HG02642 (cell line): ENCODE measurements around the gene FZD7.
A peak's percentile ranks its signal among the peaks of the same experiment; 100 is the strongest.

Experiments used
- ATAC-seq: cut with Tn5 transposase; IDR thresholded peaks from one replicate; pipeline ENCODE4 v1.9.1; 2021; ENCODE audit warnings: mild to moderate bottlenecking; ENCODE audit not compliant: unreplicated experiment, poor library complexity

The FZD7 gene

DNA sequence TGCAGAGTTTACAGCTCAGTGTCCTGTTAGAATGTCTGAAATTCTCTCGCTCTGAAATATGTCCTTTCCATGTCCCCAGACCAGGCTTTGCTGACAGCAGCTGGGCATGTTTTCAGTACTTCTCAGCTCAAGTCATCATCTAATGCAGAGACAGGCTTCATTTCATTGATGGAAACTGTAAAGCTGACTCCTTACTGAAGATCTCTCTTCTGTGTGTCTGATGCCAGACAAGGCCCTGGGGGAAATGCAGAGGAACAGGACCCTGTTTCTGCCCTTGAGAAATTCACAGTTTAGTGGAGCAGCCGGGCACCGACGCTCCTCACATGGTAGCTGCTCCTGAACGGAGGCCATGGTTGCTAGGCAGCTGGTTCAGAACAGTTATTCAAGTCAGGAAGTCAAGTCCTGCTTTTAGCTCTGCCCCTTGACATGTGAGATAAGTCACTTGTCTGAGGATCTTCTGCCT is 24.6 kb upstream of the FZD7 start:
- ATAC-seq: no peak

DNA sequence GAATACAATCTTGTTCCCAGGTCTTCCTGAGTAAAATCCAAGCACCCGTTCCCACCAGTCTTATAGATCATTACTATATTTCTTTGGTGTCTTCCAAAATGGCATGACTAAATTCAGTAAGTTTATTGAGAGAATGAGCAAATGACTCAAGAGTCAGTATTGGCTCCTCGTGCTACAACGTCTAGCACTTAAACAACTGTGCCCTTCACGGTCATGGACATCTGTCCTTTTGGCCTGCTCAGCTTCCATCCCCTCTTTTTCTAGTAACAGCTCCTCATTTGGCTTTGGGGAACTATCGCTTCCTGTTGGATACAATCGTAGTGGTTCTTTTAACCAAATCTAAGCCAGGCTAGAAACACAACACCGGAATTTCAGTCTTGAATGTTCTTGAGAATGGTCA is 24.1 kb upstream of the FZD7 start:
- ATAC-seq: no peak

DNA sequence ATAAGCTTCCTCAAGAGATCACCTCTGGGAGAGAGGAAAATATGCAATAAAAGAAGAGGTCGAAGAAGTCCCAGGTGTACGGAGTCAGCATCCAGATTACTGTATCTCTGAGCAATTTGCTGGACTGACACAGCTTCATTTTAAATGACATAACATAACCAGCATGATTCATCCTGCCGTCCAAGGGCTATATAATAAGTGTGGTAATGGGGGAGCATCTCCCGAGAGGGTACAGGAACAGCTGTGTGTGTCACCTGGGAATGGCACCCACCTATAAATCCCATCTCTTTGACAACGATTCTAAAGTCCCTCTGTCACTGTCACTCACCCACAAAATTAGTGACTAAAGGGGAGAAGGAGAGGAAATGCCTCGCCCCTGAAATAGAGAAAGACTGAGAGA is 19.3 kb upstream of the FZD7 start:
- no peak for ATAC-seq

DNA sequence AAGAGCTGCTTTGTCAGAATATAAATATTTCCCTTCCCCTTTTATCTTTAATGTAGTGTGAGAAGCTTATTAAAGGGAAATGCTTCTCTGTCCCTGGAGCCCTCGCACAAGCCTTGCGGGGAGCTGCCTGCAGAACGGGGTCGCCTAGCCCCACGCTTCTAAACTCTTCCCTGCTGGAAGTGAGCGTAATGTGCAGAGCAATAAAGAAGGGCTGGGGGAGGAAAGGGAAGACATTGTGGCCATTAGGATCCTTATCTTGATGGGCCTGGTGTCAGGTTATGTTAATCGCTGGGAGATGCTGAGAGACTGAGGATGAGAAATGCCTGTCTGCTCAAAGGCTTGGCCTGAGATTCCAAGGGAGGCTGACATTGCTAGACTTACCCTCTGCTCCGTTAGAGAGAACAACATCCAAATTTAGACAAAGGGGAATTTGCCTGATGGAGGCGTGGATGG is 18.9 kb upstream of the FZD7 start:
- ATAC-seq: no peak

DNA sequence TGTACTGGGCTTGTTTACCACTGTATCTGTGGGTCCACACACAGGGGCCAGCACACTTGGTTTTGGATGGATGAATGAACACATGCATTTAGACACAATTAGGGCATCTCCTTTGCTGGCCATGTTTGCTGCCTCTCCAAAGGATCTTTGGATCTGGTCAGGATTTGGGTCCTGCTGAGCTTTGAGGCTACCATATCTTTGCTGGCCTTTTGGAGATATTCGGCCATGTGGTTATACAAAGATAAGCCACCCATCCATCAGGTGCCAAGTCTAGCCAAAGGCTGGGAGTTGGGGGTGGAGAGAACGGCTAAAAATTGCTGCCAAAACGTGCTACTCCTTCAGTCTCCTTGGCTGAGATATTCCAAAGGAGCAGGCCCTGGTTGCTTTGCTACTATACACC is 18.2 kb upstream of the FZD7 start:
- ATAC-seq: no peak

DNA sequence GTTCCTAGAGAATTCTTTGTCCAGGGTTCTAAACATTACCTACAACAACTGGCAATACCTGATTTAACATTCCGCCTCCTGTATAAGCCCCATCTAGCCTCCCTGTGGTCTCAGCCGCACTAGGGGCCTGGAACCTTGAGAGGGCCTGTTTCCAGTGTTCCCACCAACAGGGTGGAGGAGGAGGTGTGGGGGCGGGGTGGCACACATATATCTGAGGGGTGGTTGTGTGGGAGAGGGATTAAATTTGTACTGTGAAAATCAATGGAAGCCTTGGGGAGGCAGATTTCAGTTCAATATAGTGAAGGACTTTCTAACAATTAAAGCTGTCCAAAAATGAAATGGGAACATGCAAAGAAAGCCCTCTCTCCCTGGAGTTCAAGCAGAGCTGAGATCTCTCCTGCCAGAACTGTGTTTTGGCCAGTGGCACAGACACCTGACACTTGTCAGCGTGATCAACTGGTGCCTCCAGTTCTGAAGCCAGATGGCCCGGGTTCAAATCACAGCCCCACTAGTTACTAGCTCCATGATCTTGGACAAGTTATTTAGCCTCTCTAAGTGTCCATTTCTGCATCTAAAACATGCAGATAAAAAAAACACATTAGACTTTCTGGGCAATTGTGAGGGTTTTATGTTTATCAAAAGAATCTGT is 17.0 kb upstream of the FZD7 start:
- ATAC-seq: no peak

- no peak for ATAC-seq
Measured at GRCh38 chr2:202017940-202018339, 15.7 kb upstream of the FZD7 start.

GRCh38 chr2:202018950-202019349 is 14.7 kb upstream of the FZD7 start:
- no peak for ATAC-seq

DNA sequence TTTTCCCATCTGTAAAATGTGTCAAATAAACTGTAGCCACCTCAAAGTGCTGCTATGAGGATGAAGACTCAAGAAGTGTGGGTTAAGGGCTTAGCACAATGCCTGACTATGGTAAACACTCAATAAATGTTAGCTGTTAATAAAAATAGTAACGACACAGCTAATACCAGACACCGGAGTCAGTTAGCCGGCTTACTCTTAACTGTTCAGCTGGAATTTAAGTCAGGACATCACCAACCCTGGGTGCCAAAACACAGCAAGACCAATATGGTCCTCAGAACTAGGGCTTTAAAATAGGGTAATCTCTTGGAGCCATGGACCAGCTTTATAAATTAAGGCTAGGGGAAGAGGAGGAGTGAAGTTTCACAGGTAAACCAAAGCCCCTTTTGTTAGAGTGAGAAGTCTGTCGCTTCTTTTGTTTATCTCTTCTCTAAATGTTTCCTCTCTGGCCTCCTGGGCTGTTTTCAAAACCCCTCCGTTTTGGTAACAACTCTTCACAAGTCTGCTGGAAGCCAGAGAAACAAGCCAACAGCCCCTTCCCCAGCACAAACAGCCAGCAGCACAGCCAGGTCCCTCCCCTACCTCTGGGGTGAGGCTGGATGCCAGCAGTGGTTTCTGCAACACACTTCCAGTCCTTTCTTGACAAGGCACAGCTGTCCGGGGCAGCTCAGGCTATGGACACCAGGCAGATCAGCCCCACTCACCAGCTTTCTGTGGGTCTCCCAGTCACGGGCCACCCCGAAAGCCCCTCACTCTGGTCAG is 13.8 kb upstream of the FZD7 start:
- ATAC-seq: no peak

GRCh38 chr2:202022755-202023154 is 10.9 kb upstream of the FZD7 start:
- no peak for ATAC-seq

DNA sequence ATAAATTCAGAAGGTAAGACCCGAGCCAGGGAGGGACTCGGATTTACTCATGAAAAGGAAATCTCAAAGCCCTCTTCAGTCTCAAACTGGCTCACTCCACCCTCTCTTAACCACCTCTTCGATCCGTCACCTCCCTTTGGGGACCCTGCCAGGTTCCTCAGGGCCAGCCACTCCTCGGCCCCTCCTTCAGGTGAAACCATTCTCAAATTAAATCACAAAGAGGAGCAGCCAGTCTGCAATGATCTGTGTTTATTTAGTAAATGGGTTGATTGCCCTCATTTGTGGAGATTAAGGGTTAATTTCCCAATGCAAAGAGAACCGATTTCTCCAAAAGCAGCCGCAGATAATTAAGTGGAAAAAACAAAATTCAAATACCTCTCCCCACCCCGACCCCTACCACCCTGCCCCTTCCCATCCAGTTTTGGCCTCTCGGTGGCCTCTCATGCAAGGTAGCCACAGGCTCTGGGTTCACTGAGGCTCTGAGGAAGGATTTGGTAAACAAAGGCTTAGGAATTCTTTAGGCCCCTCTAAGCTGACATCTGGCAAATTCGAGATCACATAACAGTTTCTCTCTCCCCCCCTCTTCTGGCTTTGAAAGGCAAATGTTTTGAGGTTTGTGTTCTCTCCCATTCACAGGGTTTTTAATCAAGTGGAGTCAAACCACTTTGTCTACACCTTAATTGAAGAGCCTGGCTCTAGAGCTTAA is 10.3 kb upstream of the FZD7 start:
- ATAC-seq: no peak

DNA sequence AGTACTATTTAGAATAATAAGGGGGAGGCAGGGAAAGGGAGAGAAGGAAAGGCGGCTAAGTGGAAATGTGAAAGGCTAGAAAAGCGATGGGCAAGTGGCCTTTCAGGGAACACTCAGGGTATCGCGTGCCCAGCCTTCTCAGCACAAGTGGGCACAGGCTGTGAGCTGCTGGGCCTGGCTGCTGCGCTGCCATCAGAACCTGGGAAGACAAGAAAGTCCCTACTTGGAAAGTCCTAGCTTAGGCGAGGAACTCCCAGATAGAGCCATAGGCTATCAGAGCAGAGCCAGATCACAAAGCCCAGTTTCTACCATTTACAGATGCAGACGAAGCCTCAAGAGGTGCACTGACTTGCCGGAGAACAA is 9.8 kb upstream of the FZD7 start:
- no peak for ATAC-seq

DNA sequence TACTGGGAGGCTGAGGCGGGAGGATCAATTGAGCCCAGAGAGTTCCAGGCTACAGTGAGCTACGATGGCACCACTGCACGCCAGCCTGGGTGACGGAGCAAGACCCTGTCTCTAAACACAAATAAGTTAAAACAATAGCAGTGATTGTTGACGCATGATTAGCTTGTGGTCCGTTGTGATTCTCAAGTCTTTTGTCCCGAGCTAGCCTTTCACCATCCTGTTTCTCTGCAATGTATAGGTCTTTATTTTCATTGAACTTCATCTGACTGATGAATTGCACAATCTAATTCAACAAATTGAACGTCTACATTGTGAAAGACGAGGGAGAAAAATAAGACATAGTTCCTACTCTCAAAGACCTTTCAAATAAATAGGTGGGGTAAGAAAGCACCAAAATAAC is 8.8 kb upstream of the FZD7 start:
- no peak for ATAC-seq

DNA sequence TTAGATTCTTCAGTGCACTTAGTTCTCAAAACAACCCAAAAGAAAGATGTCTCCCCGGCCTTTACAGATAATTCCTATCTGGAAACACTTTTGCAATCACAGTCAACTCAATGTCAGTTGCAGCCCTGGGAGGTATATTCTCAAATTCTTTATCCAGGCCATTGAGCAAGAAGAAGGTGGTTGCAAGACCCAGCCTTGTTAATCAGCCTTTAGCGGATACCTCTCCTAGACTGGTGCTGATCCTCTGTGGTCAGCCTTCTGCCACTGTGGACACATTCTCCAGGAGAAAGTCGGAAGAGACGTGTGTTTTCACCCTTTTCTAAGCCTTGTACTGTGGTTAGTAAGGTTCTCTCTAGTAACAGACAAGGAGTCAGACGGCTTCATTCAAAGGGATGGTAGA is 7.8 kb upstream of the FZD7 start:
- no peak for ATAC-seq

- no peak for ATAC-seq
Measured at GRCh38 chr2:202026507-202026906, 7.1 kb upstream of the FZD7 start.

- no peak for ATAC-seq
Measured at GRCh38 chr2:202030691-202031090, 3.0 kb upstream of the FZD7 start.

DNA sequence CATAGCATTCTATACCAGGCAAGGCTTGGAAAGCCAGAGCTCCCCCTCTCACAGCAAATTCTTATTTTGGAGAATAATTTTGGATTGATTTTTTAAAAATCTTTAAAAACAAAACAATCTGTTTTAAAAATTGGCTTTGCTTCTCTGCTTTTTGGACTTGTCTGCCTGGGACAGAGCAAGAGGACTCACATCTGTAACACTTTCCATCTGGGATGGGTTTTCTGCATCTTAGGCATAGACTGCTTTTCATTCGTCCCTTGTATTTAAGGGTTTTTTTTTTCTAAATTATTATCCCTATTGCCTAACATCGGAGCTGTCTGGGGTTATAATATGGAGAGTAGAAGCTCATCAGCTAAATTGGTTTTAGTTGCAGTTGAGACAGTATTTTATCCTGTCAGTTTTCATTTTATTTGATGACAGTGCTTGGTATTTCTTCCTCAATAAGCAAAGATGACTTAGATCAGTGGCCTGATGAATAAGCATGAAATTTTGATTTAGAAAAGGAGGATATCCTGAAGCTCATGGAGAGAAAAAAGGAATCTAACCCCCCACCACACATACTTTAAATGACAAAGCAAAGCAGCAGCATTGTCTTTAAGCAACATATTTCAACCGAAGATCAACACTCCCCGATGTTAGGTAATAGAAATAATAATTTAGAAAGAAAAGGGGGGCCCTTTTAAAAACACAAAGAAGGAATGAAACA is 2.3 kb upstream of the FZD7 start:
- no peak for ATAC-seq

DNA sequence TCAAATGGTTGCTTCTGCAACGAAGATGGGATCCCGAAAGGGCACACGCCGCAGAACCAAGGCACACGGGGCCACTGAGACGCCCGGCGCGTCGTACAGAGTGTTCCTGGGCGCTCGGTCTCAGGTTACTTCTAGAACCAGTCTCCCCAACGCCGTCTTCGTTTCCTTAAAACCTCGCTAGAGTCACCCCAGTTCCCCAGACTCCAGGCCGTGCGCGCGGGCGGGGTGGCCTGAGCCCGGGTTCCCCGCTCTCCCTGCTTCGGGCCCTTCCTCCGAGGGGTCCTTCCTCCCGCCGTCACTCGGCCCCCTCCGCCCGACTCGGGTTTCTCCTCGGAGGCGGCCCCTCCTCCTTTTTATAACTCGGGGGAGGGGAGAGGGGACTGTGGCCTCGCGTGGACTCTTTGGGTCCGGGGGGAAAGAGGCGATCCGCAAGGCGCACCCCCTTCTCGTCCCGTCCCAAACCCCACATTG is 774 bp upstream of the FZD7 start:
- ATAC-seq: peak; percentile 15

- ATAC-seq: peak; percentile 9
Measured at GRCh38 chr2:202034249-202035088, 814 bp downstream of the FZD7 start.
